Transverse colon (tissue), 4 donors: ENCODE measurements around the gene SEMA3E. TPM values are rescaled to one million over a fixed set of nuclear protein-coding genes. Genes with fewer than 3 reads are reported as not detected.
A peak's percentile ranks its signal among the peaks of the same experiment; 100 is the strongest.

ENCODE experiments used
- DNase-seq: peaks from one replicate; pipeline ENCODE4 v3.0.0-alpha.2; 2019
- H3K27ac ChIP-seq, 4 donors: fragments of 200-600 bp; sonication (generic); 2 replicates each; pipeline ENCODE4 v1.5.1; 2016 to 2018; ENCODE audit warnings: inconsistent platforms in 4 of 4
- H3K27me3 ChIP-seq: fragments of 200-600 bp; sonication (generic); 2 replicates; pipeline ENCODE4 v1.5.1; 2017; ENCODE audit warnings: inconsistent platforms
- H3K36me3 ChIP-seq, 4 donors: fragments of 200-600 bp; sonication (generic); 2 replicates each; pipeline ENCODE4 v1.5.1; 2017 to 2019; ENCODE audit warnings: inconsistent platforms in 4 of 4
- H3K4me1 ChIP-seq, 4 donors: fragments of 200-600 bp; sonication (generic); 2 replicates each; pipeline ENCODE4 v1.5.1; 2017 to 2020; ENCODE audit warnings: inconsistent platforms in 4 of 4
- H3K4me3 ChIP-seq, 4 donors: fragments of 200-600 bp; sonication (generic); 1 replicate in 1 of 4; 2 replicates in 3 of 4; pipeline versions ENCODE4 v1.5.1 to v1.6.1; 2017 to 2019; ENCODE audit warnings: inconsistent platforms in 4 of 4
- H3K9me3 ChIP-seq, 2 donors: fragments of 200-600 bp; sonication (generic); 2 replicates each; pipeline ENCODE4 v1.5.1; 2017 to 2019; ENCODE audit warnings: inconsistent platforms in 2 of 2
- CTCF ChIP-seq, 5 experiments: fragments of 200-600 bp in 3 of 5; fragments of 450-650 bp in 2 of 5; sonication (generic) in 3 of 5; IDR thresholded peaks; 1 replicate in 2 of 5; 2 replicates in 3 of 5; pipeline ENCODE4 v1.5.1; 2016 to 2017; ENCODE audit warnings: antibody characterized with exemption in 5 of 5, inconsistent platforms in 3 of 5, mild to moderate bottlenecking in 2 of 5, moderate library complexity in 1 of 5
- EP300 ChIP-seq: sonication (generic); formaldehyde crosslinking; IDR thresholded peaks from one replicate; pipeline ENCODE4 v1.6.1; 2017; ENCODE audit warnings: antibody characterized with exemption, low read depth
- POLR2A ChIP-seq: fragments of 450-650 bp; IDR thresholded peaks from one replicate; pipeline ENCODE4 v1.6.1; 2016; ENCODE audit warnings: antibody characterized with exemption, mild to moderate bottlenecking, moderate library complexity
- POLR2AphosphoS5 ChIP-seq, 3 donors: sonication (generic); formaldehyde crosslinking; IDR thresholded peaks; one replicate each; pipeline ENCODE4 v1.6.1; 2016; ENCODE audit warnings: antibody characterized with exemption in 3 of 3
- whole genome bisulfite sequencing, 2 donors: methylation state at CpG; one replicate each; pipeline ENCODE4 v1.1.5; 2018; ENCODE audit warnings: low coverage in 1 of 2; 5-methylcytosine and 5-hydroxymethylcytosine counted together
- in situ Hi-C, 4 donors: fragments of 200-750 bp; cut with MboI; loops; one replicate each; pipeline versions ENCODE4 v1.15.0 to v1.15.1; 2017; ENCODE audit warnings: low sequenced_read_pairs in 3 of 4, low pct_ligation_motif_present in 1 of 4, low pct_unique_long_range_greater_than_20kb in 1 of 4
- intact Hi-C: fragments of 100-400 bp; cut with DNase I; formaldehyde crosslinking; loops from one replicate; pipeline ENCODE4 v1.15.1; 2023; ENCODE audit warnings: low total_unique reads
- total RNA-seq, 4 donors: library from RNA; depleted of rRNA; stranded (reverse); fragments of >200 nt; gene quantifications; one replicate each; pipeline ENCODE4 v1.1.0, GENCODE V29; 2016

SEMA3E gene
- total RNA-seq, 4 donors from 2014 or later, result 0.95 to 3.8 (median 1.4) TPM; not detected in 1

- Histone ChIP-seq H3K4me1 (no peaks in the 10 kb centered on the region), H3K27me3 (no peaks in the 10 kb centered on the region), H3K27ac (no peak overlapping the region), H3K4me3 (no peak overlapping the region), H3K36me3 (no peaks in the 10 kb centered on the region), H3K9me3 (no peaks in the 10 kb centered on the region)
- no peak for DNase-seq
- 54 to 55% methylated on average over 2 of the region's 2 CpGs for WGBS, 2 donors
- intact Hi-C loops (no loop called here), in situ Hi-C loops (no loop called here)
- TF ChIP-seq CTCF (IDR thresholded peaks at IDR 0.05), result no peak
- no peak for TF ChIP-seq POLR2AphosphoS5 (IDR thresholded peaks at IDR 0.05)
- no peak for TF ChIP-seq POLR2A
- no peak for TF ChIP-seq EP300
These were observed 179.9 kb downstream of the SEMA3E start for GRCh38 chr7:83469076-83469475.

- no peak overlapping the region for H3K4me3 ChIP-seq
- TF ChIP-seq CTCF (IDR thresholded peaks at IDR 0.05) (no peak), POLR2AphosphoS5 (IDR thresholded peaks at IDR 0.05) (peak in 1 of 3 donors; percentile 24)
- no peak overlapping the region for H3K27ac ChIP-seq
- no peaks in the 10 kb centered on the region for H3K9me3 ChIP-seq
- H3K27me3 ChIP-seq, result no peaks in the 10 kb centered on the region
- no peaks in the 10 kb centered on the region for H3K4me1 ChIP-seq
- H3K36me3 ChIP-seq, result no peaks in the 10 kb centered on the region
- in situ Hi-C loops, result no loop called here
- intact Hi-C loops, result no loop called here
- DNase-seq, result peak; percentile 48
- WGBS, 2 donors, result 38 to 41% methylated on average over 2 of the region's 2 CpGs
These were observed 180.6 kb downstream of the SEMA3E start for GRCh38 chr7:83468251-83468739.

- no peaks in the 10 kb centered on the region for H3K36me3 ChIP-seq
- no peaks in the 10 kb centered on the region for H3K4me1 ChIP-seq
- no peak overlapping the region for H3K4me3 ChIP-seq
- H3K27ac ChIP-seq, result no peak overlapping the region
- 85 to 94% methylated on average over 4 of the region's 4 CpGs for WGBS, 2 donors
- no peaks in the 10 kb centered on the region for H3K9me3 ChIP-seq
- DNase-seq, result no peak
- intact Hi-C loops (no loop called here), in situ Hi-C loops (no loop called here)
- H3K27me3 ChIP-seq, result no peaks in the 10 kb centered on the region
- TF ChIP-seq CTCF (IDR thresholded peaks at IDR 0.05), result no peak
- no peak for TF ChIP-seq EP300
- TF ChIP-seq POLR2AphosphoS5 (IDR thresholded peaks at IDR 0.05), result no peak
- TF ChIP-seq POLR2A, result no peak
These were observed 181.4 kb downstream of the SEMA3E start for GRCh38 chr7:83467493-83467892.

GRCh38 chr7:83466956-83467355 is 182.0 kb downstream of the SEMA3E start:
- in situ Hi-C loops (no loop called here), intact Hi-C loops (no loop called here)
- Histone ChIP-seq H3K9me3 (no peaks in the 10 kb centered on the region), H3K36me3 (no peaks in the 10 kb centered on the region), H3K4me3 (no peak overlapping the region), H3K4me1 (no peaks in the 10 kb centered on the region), H3K27ac (no peak overlapping the region), H3K27me3 (no peaks in the 10 kb centered on the region)
- 82 to 88% methylated on average over 2 of the region's 2 CpGs for WGBS, 2 donors
- no peak for DNase-seq
- TF ChIP-seq EP300, result no peak
- no peak for TF ChIP-seq POLR2AphosphoS5 (IDR thresholded peaks at IDR 0.05)
- no peak for TF ChIP-seq CTCF (IDR thresholded peaks at IDR 0.05)
- TF ChIP-seq POLR2A, result no peak
